Activated CD4-positive, alpha-beta T cell treated with anti-CD3 and anti-CD28 coated beads, Interleukin-2, amount 50 U/mL, for 48 hours (primary cell): ENCODE measurements around the gene TNIK.
"Not testable (repeated sequence)": the region's sequence is repeated elsewhere in the genome, so short reads cannot be mapped to it uniquely, and the experiment has no call there.

ENCODE experiments used
- DNase-seq, 2 experiments: peaks; one replicate each; pipeline ENCODE4 v3.0.0-alpha.2; 2020

Gene TNIK

DNA sequence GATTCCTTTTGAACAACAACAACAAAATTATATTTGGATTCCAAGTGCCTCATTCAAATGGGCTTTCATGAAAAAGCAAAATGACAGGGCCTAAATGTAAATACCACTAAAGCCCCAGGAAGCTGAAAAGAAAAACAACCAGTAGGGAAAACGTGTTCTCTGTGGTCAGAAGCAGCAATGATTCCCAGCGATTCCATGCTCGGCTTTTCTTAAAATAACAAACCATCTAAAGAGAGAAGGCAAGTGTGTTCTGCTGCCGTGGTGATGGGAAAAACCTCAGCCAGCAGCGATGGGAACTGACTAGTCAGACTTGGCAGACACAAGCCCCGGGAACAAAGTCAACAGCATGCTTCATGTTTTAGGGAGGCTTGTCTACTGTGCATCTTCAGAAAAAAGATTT lies 153.6 kb downstream of the TNIK start:
- DNase-seq: no peak

GRCh38 chr3:171305823-171306222 lies 154.4 kb downstream of the TNIK start:
- DNase-seq: not testable (repeated sequence)

DNA sequence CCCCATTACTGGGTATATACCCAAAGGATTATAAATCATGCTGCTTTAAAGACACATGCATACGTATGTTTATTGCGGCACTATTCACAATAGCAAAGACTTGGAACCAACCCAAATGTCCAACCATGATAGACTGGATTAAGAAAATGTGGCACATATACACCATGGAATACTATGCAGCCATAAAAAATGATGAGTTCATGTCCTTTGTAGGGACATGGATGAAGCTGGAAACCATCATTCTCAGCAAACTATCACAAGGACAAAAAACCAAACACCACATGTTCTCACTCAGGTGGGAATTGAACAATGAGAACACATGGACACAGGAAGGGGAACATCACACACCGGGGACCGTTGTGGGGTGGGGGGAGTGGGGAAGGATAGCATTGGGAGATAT lies 155.7 kb downstream of the TNIK start:
- not testable (repeated sequence) for DNase-seq

GRCh38 chr3:171304017-171304416 lies 156.2 kb downstream of the TNIK start:
- not testable (repeated sequence) for DNase-seq

DNA sequence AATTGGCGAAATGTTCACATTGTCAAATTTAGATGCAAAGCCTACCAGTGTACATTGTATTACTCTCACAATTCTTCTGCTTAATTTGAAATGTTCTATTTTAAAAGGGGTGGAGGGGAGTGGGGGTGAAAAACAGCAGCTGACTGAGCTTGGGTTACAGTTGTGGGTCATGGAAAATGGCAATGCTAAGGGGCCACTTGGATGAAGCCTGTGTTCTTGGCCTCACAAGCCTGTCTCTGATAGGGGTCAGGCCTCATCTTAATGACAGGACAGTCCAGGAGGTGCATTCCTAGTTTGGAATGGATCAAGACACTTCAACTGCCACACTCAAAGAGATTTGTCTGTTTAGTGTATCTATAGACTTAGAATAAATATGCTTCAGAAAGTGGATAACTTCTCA lies 158.2 kb downstream of the TNIK start:
- no peak for DNase-seq

DNA sequence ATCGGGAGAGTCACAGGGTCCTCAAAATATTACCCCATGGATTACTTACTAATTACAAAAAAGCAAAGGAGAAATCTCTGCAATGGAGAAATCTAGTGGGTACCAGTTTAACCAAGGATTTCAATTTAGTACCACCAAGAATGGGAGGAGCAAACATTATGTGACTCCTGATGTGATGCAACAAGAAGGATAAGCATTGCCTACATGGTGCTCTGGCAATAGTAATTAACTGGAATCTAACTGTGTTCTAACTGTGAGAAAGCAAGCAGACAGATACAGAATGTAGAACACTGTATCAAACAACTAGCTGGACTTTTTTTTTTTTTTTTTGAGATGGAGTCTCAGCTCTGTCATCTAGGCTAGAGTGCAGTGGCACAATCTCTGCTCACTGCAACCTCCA lies 159.2 kb downstream of the TNIK start:
- DNase-seq: no peak

DNA sequence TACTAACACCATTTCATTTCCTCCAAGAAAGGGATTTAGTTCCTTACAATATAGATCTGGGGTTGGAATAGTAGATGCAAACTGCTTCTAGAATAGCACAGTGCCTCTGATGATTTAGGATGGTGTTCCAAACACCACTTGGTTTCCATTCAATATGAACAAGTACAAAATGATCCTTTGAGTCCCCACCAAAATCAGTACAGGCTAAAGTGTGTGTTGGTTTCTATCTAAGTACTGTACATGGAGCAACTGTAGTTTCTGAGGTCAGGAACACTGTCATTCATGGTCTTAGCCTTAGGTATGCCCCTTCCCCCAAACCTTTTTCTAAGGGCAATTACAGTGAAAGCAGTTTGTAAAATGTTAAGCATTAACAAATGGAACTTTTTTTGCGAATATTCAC lies 162.3 kb downstream of the TNIK start:
- no peak for DNase-seq

DNA sequence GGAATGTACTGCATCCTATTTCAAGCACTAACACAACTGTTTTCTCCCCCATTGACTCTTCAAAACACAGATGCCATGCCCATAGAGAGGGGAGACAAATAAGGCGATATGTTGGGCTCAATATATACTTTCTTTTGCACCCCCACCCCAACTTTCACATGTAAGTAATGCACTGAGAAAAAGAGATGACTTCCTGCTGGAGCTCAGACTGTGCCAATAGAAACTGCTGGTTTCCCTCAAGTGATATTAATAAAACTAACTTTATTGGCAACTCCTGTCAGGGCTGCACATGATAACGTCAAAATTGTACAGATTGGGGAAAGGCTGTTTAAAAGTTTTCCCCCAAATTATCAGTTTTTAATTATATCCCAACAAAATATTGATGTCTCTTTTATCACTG lies 163.0 kb downstream of the TNIK start:
- no peak for DNase-seq

DNA sequence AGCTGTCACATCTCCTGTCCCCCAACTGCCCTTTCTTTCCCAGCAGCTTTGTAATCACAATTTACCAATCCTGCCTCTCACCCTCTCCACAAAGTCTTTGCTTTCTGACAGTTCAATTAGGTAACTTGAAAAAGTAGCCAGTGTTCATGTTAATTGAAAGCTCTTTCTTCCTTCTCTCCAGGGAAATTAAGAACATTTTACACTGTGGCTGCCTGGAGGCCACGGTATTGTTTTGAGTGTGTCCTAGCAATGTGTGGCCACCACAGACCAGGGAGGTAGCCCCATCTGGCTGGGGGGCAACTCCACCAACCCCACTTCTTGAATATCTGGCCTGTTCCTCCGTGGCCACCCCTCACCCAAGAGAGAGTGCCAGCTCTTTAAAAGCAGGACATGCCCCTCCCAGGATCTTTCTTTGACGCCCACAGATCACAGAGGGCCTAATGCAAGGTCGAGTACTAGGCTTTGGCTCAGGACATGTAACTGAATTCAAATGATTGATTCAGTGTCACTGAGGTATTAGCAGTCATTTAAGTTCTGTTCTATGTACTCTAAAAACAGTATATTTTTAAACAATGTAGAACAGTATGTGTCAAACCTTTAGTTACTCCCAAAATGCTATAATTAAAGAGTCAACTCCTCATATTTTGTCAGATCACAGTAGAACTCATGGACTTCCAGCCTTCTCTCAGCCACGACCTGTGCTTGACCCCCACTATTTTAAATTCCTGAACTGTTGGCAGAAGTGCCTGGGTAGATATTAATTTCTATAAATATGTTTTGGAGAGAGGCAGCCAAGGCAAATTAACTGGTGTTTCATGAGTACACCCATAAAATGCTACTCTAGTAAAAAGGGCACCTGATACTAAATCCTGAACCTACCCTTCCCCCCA lies 164.5 kb downstream of the TNIK start:
- DNase-seq: no peak

- no peak for DNase-seq
These were observed 166.9 kb downstream of the TNIK start for GRCh38 chr3:171293142-171293782.

DNA sequence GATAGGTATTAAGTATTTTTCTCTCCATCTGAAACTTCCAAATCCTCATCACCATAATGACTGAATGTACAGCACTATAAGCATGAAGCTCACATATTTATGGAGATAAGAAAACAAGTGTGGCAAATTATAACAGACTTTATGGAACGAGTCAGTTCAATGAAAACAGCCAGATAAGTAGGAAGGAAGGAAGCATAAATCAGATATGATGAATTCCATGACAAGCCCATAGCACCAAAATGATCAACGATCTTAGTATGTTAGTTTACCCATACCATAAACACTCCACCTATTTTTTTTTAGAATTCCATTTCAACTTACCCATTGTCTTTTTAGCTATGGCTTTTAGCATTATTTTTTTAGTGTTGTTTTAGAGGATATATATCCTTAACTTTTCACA lies 169.5 kb downstream of the TNIK start:
- DNase-seq: no peak

- DNase-seq: no peak
These were observed 170.9 kb downstream of the TNIK start for GRCh38 chr3:171289291-171289690.

GRCh38 chr3:171287761-171288160 lies 172.4 kb downstream of the TNIK start:
- not testable (repeated sequence) for DNase-seq

- no peak for DNase-seq
These were observed 173.5 kb downstream of the TNIK start for GRCh38 chr3:171286580-171287249.

DNA sequence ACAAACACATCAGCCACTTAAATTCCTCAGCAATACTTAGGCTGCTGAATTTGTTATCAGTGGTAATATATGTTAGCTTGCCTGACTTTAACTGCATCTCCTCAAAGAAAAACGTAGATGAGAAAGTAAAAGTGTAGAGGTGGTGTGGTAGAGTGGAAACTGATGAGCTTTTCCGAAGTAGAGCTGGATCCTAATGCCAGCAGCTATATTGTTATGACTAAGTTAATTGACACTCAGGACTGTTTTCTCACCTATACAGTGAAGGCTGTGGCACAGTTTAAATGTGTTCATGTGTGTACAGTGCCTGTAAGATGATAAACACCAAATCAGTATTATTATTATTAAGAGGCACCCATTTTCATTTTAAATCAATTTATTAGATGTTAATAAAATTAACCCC lies 174.9 kb downstream of the TNIK start:
- DNase-seq: no peak

- DNase-seq: no peak
These were observed 175.7 kb downstream of the TNIK start for GRCh38 chr3:171284308-171285075.

DNA sequence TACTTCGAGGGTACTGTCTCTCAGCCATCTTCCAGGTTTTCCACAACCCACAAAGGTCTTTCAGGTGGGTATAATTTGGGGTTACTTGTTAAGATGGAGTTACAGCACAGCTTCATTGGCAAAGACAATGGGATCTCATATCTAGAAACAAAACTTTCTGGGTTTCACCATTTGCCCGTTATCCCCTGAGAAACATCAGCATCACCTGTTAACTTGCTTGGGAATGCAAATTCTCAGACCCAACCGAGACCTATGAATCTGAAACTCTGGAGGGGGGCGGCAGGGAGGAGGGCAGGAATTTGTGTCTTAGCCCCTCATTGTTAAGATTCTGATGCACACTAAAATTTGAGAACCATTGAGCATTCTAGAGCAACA lies 176.4 kb downstream of the TNIK start:
- no peak for DNase-seq

DNA sequence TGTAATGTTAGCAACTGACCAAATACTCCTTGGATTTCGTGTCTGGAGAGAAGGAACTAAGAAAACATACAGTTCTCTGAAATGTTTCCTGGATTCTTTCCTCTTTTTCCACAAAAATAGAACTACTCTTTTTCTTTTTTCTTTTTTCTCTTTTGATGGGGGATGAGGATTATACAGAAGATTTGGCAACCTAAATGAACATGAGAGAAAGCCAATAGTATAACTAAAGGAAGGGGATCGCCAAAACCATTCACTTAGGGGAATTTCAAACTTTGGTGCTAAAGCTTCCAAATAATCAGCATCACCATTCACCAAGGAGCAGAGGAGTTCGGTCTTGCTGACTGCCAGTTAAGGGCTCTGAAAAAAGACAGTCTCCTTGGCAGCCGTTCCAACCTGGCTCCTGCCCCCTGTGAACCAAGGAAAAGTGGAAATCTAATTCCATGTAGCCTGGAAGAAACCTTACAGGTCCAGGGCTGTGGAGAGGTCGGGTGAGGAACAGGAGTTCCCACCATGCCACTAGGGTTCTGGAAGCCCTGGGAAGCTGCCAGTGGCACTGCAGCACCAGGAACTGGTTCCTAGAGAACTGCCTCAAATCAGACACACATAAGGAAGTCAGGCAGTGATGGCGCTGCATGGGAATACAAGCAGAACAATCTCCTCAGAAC lies 176.9 kb downstream of the TNIK start:
- DNase-seq: no peak

- no peak for DNase-seq
These were observed 178.2 kb downstream of the TNIK start for GRCh38 chr3:171282041-171282440.

- no peak for DNase-seq
These were observed 178.8 kb downstream of the TNIK start for GRCh38 chr3:171281256-171281992.

- no peak for DNase-seq
These were observed 180.2 kb downstream of the TNIK start for GRCh38 chr3:171279972-171280371.

DNA sequence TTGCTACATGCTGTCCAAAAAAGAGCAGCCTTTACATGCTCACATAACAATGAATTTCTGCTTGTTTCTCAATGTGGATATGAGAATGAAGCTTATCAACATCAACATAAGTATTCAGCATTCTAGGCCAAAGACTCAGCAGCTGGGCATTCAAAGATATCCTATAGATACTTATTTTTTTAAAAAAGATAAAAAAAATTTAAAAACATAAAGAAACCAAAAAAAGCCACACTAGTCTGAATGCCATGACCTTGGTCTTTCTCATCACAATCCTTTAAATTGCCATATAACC lies 182.0 kb downstream of the TNIK start:
- DNase-seq: no peak
